Measurements from ENCODE around the gene AKR7A2. TPM values are rescaled to one million over a fixed set of nuclear protein-coding genes. Genes with fewer than 3 reads are reported as not detected.

The AKR7A2 gene
- total and polyA plus RNA-seq, 9 of the 15 experiments (the other 6 are each of a cell fraction or from before 2014, with no cell fraction given) = 2.0 to 78.4 (median 49.4) TPM

DNA sequence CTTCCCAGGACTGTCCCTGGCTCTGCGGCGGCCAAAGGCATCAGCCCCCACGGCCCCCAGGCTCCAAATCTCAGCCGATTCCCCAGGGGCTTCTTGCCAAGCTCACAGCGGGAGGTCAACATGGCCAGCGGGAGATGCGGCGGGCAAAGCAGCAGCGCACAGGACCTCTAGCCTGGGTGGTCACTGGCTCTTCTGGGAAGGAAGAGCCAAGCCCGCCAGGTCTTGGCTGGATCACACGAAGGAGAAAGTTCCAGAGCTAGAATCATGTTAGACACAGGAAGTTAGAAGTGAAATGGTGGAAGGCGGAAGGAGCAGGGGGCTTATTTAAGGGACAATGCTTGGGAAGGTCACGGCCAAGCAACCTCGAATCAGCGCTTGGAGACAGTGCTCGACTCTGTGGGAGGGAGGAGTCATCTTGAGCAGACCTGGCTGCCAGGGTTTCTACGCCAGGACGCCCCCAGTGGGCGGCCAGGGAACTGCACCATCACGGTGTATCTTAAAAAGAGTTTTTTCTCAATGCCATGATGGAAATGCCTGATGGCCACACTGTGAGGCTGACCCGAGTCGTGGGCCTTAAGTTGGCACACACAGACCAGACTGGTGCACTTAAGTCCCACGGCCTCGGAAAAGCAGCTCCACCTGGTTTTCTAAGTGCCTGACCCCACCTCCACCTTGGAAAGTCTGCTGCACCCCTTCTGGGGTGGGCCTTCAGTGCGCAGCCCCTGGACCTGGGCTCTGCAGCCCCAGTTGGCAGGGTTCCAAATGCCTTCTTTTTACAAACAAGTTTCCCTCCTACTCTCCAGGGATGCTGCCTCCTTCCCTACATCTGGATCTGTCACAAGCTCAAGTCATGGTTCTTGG is 29.5 kb upstream of the AKR7A2 start (continued):
- TF ChIP-seq ZNF398 (CRISPR knock-in tag; IDR thresholded peaks at IDR 0.05) (no peak), ZNF23 (CRISPR knock-in tag; IDR thresholded peaks at IDR 0.05) (no peak), MAZ (CRISPR knock-in tag; conservative IDR thresholded peaks at IDR 0.05 in 1 of 2, IDR thresholded peaks at IDR 0.05 in 1 of 2) (peak in 1 of 2 experiments; percentile 47; a peak in 1 of 4 replicates), NFIC (IDR thresholded peaks at IDR 0.05) (peak; percentile 84), EWSR1 (IDR thresholded peaks at IDR 0.05; ENCODE audit: borderline replicate concordance, low read depth, partially characterized antibody) (no peak), CREB3L1 (IDR thresholded peaks at IDR 0.05; ENCODE audit: borderline replicate concordance, low read depth) (no peak), MBD2 (IDR thresholded peaks at IDR 0.05; ENCODE audit: borderline replicate concordance, low read depth) (no peak), NRF1 (conservative IDR thresholded peaks at IDR 0.05 in 1 of 2, IDR thresholded peaks at IDR 0.05 in 1 of 2) (peak; percentile 45 to 46; a peak in 2 of 4 replicates), ELF1 (tag; IDR thresholded peaks at IDR 0.05) (no peak), ZNF77 (CRISPR knock-in tag; IDR thresholded peaks at IDR 0.05) (no peak)
- TF ChIP-seq, protein P1, sequence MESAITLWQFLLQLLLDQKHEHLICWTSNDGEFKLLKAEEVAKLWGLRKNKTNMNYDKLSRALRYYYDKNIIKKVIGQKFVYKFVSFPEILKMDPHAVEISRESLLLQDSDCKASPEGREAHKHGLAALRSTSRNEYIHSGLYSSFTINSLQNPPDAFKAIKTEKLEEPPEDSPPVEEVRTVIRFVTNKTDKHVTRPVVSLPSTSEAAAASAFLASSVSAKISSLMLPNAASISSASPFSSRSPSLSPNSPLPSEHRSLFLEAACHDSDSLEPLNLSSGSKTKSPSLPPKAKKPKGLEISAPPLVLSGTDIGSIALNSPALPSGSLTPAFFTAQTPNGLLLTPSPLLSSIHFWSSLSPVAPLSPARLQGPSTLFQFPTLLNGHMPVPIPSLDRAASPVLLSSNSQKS (CRISPR knock-in tag; IDR thresholded peaks at IDR 0.05) = no peak
- TF ChIP-seq, protein P2, sequence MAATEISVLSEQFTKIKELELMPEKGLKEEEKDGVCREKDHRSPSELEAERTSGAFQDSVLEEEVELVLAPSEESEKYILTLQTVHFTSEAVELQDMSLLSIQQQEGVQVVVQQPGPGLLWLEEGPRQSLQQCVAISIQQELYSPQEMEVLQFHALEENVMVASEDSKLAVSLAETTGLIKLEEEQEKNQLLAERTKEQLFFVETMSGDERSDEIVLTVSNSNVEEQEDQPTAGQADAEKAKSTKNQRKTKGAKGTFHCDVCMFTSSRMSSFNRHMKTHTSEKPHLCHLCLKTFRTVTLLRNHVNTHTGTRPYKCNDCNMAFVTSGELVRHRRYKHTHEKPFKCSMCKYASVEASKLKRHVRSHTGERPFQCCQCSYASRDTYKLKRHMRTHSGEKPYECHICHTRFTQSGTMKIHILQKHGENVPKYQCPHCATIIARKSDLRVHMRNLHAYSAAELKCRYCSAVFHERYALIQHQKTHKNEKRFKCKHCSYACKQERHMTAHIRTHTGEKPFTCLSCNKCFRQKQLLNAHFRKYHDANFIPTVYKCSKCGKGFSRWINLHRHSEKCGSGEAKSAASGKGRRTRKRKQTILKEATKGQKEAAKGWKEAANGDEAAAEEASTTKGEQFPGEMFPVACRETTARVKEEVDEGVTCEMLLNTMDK (IDR thresholded peaks at IDR 0.05; ENCODE audit: borderline replicate concordance, insufficient read depth, low read depth, low read length, poor library complexity, severe bottlenecking) = peak; percentile 78
- TF ChIP-seq, protein P3, sequence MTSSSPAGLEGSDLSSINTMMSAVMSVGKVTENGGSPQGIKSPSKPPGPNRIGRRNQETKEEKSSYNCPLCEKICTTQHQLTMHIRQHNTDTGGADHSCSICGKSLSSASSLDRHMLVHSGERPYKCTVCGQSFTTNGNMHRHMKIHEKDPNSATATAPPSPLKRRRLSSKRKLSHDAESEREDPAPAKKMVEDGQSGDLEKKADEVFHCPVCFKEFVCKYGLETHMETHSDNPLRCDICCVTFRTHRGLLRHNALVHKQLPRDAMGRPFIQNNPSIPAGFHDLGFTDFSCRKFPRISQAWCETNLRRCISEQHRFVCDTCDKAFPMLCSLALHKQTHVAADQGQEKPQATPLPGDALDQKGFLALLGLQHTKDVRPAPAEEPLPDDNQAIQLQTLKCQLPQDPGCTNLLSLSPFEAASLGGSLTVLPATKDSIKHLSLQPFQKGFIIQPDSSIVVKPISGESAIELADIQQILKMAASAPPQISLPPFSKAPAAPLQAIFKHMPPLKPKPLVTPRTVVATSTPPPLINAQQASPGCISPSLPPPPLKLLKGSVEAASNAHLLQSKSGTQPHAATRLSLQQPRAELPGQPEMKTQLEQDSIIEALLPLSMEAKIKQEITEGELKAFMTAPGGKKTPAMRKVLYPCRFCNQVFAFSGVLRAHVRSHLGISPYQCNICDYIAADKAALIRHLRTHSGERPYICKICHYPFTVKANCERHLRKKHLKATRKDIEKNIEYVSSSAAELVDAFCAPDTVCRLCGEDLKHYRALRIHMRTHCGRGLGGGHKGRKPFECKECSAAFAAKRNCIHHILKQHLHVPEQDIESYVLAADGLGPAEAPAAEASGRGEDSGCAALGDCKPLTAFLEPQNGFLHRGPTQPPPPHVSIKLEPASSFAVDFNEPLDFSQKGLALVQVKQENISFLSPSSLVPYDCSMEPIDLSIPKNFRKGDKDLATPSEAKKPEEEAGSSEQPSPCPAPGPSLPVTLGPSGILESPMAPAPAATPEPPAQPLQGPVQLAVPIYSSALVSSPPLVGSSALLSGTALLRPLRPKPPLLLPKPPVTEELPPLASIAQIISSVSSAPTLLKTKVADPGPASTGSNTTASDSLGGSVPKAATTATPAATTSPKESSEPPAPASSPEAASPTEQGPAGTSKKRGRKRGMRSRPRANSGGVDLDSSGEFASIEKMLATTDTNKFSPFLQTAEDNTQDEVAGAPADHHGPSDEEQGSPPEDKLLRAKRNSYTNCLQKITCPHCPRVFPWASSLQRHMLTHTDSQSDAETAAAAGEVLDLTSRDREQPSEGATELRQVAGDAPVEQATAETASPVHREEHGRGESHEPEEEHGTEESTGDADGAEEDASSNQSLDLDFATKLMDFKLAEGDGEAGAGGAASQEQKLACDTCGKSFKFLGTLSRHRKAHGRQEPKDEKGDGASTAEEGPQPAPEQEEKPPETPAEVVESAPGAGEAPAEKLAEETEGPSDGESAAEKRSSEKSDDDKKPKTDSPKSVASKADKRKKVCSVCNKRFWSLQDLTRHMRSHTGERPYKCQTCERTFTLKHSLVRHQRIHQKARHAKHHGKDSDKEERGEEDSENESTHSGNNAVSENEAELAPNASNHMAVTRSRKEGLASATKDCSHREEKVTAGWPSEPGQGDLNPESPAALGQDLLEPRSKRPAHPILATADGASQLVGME (CRISPR knock-in tag; IDR thresholded peaks at IDR 0.05) = no peak

Measured in K562 (cell line).